A549 treated with CORT108297 at 1 μM for 4 hours (cell line): ENCODE measurements around the gene SNX3. TPM values are rescaled to one million over a fixed set of nuclear protein-coding genes. Genes with fewer than 3 reads are reported as not detected.

Source experiments
- total RNA-seq: library from RNA; stranded (reverse); fragments of 200-300 nt; extraction: Qiagen RNA extraction; gene quantifications from 5 replicates; pipeline ENCODE4 v1.2.3, GENCODE V29; 2022

SNX3 gene
- 81.9 to 117 TPM (median 109 TPM) in 5 replicates for total RNA-seq

GRCh38 chr6:108260809-108261569, at the start of gene SNX3:
Gene SNX3 (minus strand): TSS chr6:108261040. CDS start chr6:108260921, 119 bp downstream.

GRCh38 chr6:108294727-108295625, 34.1 kb upstream of the SNX3 start, which contains the start of gene AFG1L:
Gene AFG1L (plus strand): TSS chr6:108295054. CDS start chr6:108295080, 26 bp downstream.

GRCh38 chr6:108165714-108166663, 94.9 kb downstream of the SNX3 start, which contains the start of gene NR2E1:
Gene NR2E1 (plus strand): TSS chr6:108166022. CDS start chr6:108166766, 744 bp downstream.

Other genes starting within 250 kb of the SNX3 start
- gene OSTM1, start 186.3 kb downstream of the SNX3 start, total RNA-seq = 18.9 to 28.2 TPM (median 23.8 TPM) in 5 replicates
- 0.03 to 0.09 TPM (median 0.04 TPM) in 4 of 5 replicates, not detected in the other for gene NR2E1, start 95.0 kb downstream of the SNX3 start, total RNA-seq
- 1.0 to 2.7 TPM (median 1.6 TPM) in 5 replicates for gene AFG1L, start 34.0 kb upstream of the SNX3 start, total RNA-seq